D341Med (cell line): ENCODE measurements around the gene FBXO48.
"Not testable (repeated sequence)": the region's sequence is repeated elsewhere in the genome, so short reads cannot be mapped to it uniquely, and the experiment has no call there.

Experiments used
- DNase-seq: peaks from one replicate; pipeline ENCODE4 v3.0.0; 2012; ENCODE audit warnings: low spot score

FBXO48 gene

GRCh38 chr2:68467077-68467960 is at the start of gene FBXO48, which contains the start of gene APLF:
TSS of gene FBXO48 (minus strand) at chr2:68467294. CDS start at chr2:68465145, 2,149 bp downstream.
TSS of gene APLF (plus strand) at chr2:68467585. CDS start at chr2:68467732, 147 bp downstream.
- peak; percentile 92 for DNase-seq

GRCh38 chr2:68516051-68516955 is 49.2 kb upstream of the FBXO48 start:
- no peak for DNase-seq

- DNase-seq = no peak
Observed at GRCh38 chr2:68514316-68514929, 47.3 kb upstream of the FBXO48 start.

GRCh38 chr2:68512966-68513365 is 45.9 kb upstream of the FBXO48 start:
- no peak for DNase-seq

- DNase-seq = no peak
Observed at GRCh38 chr2:68512326-68512725, 45.2 kb upstream of the FBXO48 start.

GRCh38 chr2:68506170-68506569 is 39.1 kb upstream of the FBXO48 start:
- no peak for DNase-seq

GRCh38 chr2:68505603-68506159 is 38.6 kb upstream of the FBXO48 start:
- DNase-seq = no peak

GRCh38 chr2:68501768-68502167 is 34.7 kb upstream of the FBXO48 start:
- no peak for DNase-seq

- no peak for DNase-seq
Observed at GRCh38 chr2:68500649-68501048, 33.6 kb upstream of the FBXO48 start.

GRCh38 chr2:68499133-68499532 is 32.0 kb upstream of the FBXO48 start:
- DNase-seq = no peak

- no peak for DNase-seq
Observed at GRCh38 chr2:68491582-68491981, 24.5 kb upstream of the FBXO48 start.

- no peak for DNase-seq
Observed at GRCh38 chr2:68489282-68489681, 22.2 kb upstream of the FBXO48 start.

- DNase-seq = not testable (repeated sequence)
Observed at GRCh38 chr2:68488605-68489004, 21.5 kb upstream of the FBXO48 start.

- peak; percentile 18 for DNase-seq
Observed at GRCh38 chr2:68487773-68488355, 20.8 kb upstream of the FBXO48 start.

GRCh38 chr2:68483011-68483410 is 15.9 kb upstream of the FBXO48 start:
- no peak for DNase-seq

GRCh38 chr2:68482296-68482820 is 15.3 kb upstream of the FBXO48 start:
- no peak for DNase-seq

GRCh38 chr2:68478688-68479087 is 11.6 kb upstream of the FBXO48 start:
- DNase-seq = no peak

GRCh38 chr2:68476454-68476853 is 9.4 kb upstream of the FBXO48 start:
- no peak for DNase-seq

- DNase-seq = no peak
Observed at GRCh38 chr2:68475576-68475975, 8.5 kb upstream of the FBXO48 start.

GRCh38 chr2:68475110-68475509 is 8.0 kb upstream of the FBXO48 start:
- DNase-seq = no peak

GRCh38 chr2:68472796-68473414 is 5.8 kb upstream of the FBXO48 start:
- no peak for DNase-seq
